Measurements from ENCODE around the gene MPP3. TPM values are rescaled to one million over a fixed set of nuclear protein-coding genes. Genes with fewer than 3 reads are reported as not detected.

Gene MPP3
- polyA plus RNA-seq, 12 donors, result 3.1 to 42.0 (median 4.3) TPM; not detected in 1

Other genes starting within 250 kb of the MPP3 start
- gene MEOX1, start 171.2 kb downstream of the MPP3 start, polyA plus RNA-seq (ENCODE audit: insufficient read length in 12 of 12), result 10 to 100 TPM in 11 of 12 donors, not detected in 1; 10.8 to 30.5 (median 13.9) TPM
- 1 to 10 TPM in 2 of 12 donors, under 1 TPM in 2, not detected in 8; 0.25 to 4.3 (median 1.2) TPM for gene SOST, start 74.4 kb downstream of the MPP3 start, polyA plus RNA-seq (ENCODE audit: insufficient read length in 12 of 12)
- gene DUSP3, start 54.2 kb downstream of the MPP3 start, polyA plus RNA-seq (ENCODE audit: insufficient read length in 12 of 12), result 100 to 1,000 TPM in 1 of 12 donors, 10 to 100 TPM in 11; 42.4 to 168 (median 71.3) TPM
- under 1 TPM in 4 of 12 donors, not detected in 8; 0.03 to 0.22 (median 0.13) TPM for gene CFAP97D1, start 52.7 kb downstream of the MPP3 start, polyA plus RNA-seq (ENCODE audit: insufficient read length in 12 of 12)
- gene CD300LG, start 14.0 kb upstream of the MPP3 start, polyA plus RNA-seq (ENCODE audit: insufficient read length in 12 of 12), result 1 to 10 TPM in 10 of 12 donors, not detected in 2; 1.6 to 3.2 (median 2.2) TPM
- gene MPP2, start 74.4 kb upstream of the MPP3 start, polyA plus RNA-seq (ENCODE audit: insufficient read length in 12 of 12), result 1 to 10 TPM in 11 of 12 donors, not detected in 1; 1.8 to 5.1 (median 3.3) TPM
- under 1 TPM in 3 of 12 donors, not detected in 9; 0.27 to 0.37 (median 0.35) TPM for gene PPY, start 109.3 kb upstream of the MPP3 start, polyA plus RNA-seq (ENCODE audit: insufficient read length in 12 of 12)
- gene PYY, start 120.8 kb upstream of the MPP3 start, polyA plus RNA-seq (ENCODE audit: insufficient read length in 12 of 12), result 10 to 100 TPM in 1 of 12 donors, under 1 TPM in 2, not detected in 9; 0.22 to 79.9 (median 0.47) TPM
- under 1 TPM in 10 of 12 donors, not detected in 2; 0.17 to 0.70 (median 0.42) TPM for gene NAGS, start 171.5 kb upstream of the MPP3 start, polyA plus RNA-seq (ENCODE audit: insufficient read length in 12 of 12)
- gene TMEM101, start 181.8 kb upstream of the MPP3 start, polyA plus RNA-seq (ENCODE audit: insufficient read length in 12 of 12), result 10 to 100 TPM in 11 of 12 donors, not detected in 1; 20.2 to 33.7 (median 27.2) TPM
- 100 to 1,000 TPM in 1 of 12 donors, 10 to 100 TPM in 11; 26.4 to 379 (median 30.7) TPM for gene LSM12, start 233.5 kb upstream of the MPP3 start, polyA plus RNA-seq (ENCODE audit: insufficient read length in 12 of 12)
- gene G6PC3, start 237.6 kb upstream of the MPP3 start, polyA plus RNA-seq (ENCODE audit: insufficient read length in 12 of 12), result 10 to 100 TPM in 11 of 12 donors, not detected in 1; 25.8 to 65.2 (median 34.2) TPM